ENCODE data around the gene ILK. TPM values are rescaled to one million over a fixed set of nuclear protein-coding genes. Genes with fewer than 3 reads are reported as not detected.

Gene ILK
- total RNA-seq, 4 donors from 2014 or later = 59.8 to 83.8 (median 71.5) TPM

- Histone ChIP-seq H3K9me3 (no peaks in the 10 kb centered on the region), H3K27me3 (no peaks in the 10 kb centered on the region), H3K4me1 (peaks cover 29% of the 10 kb centered on the region), H3K36me3 (peaks cover 15% of the 10 kb centered on the region), H3K27ac (peak overlapping the region; percentile 91), H3K4me3 (peak overlapping the region; percentile 83)
- TF ChIP-seq POLR2AphosphoS5 (IDR thresholded peaks at IDR 0.05) (no peak), POLR2A (IDR thresholded peaks at IDR 0.05) (no peak)
- DNase-seq (ENCODE audit: low spot score in 2 of 2) = no peak
- WGBS = 7% methylated on average over 15 of the region's 15 CpGs
These were observed 14.8 kb downstream of the ILK start for GRCh38 chr11:6618117-6619003.

DNA sequence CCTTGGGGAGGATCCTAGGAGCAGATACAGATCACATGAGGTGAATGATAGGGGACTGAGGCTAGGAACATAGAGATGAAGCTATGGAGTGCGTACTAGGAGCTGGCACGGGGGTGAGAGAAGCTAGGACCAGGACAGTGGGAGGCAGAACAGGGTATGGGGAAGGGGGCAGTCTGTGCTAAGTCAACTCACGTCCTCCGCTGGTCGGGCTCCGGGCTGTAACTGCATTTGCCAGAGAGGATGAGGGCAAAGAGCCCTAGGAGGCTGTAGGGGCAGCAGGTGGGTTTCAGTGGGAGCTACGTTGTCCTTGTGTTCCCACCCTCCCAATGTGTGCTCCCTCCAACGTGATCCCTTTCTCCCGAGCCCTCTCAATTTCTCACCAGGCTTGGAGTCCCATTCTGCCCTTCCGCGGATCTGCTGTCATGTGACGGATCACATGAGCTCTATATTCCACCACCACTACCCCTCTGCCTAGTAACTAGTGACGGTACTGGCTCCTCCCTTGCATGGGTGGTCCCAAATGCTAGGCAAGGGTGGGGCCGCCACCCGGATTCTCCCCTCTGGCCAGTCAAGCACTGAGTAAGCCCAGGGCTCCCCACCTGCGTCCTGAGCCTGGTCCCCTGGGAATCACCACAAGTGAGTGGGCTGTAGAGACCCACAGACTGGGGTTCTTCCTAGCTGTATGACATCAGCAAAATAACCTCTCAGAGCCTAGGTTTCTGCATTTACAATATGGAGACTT, 15.6 kb downstream of the ILK start, which contains the start of gene TPP1:
TPP1 (minus strand) TSS at position 419 of the 742 bp plus-strand sequence; CDS start at position 397, 22 bp downstream.
- 1% methylated on average over 14 of the region's 16 CpGs for WGBS
- Histone ChIP-seq H3K27ac (peak within 1 kb of the TSS; percentile 91), H3K4me1 (peaks cover 28% of the 10 kb centered on the region), H3K27me3 (no peaks in the 10 kb centered on the region), H3K36me3 (peaks cover 24% of the 10 kb centered on the region), H3K9me3 (no peaks in the 10 kb centered on the region), H3K4me3 (peak within 1 kb of the TSS; percentile 83)
- peak; percentile 97 for DNase-seq (ENCODE audit: low spot score in 2 of 2)
- TF ChIP-seq, protein P1, sequence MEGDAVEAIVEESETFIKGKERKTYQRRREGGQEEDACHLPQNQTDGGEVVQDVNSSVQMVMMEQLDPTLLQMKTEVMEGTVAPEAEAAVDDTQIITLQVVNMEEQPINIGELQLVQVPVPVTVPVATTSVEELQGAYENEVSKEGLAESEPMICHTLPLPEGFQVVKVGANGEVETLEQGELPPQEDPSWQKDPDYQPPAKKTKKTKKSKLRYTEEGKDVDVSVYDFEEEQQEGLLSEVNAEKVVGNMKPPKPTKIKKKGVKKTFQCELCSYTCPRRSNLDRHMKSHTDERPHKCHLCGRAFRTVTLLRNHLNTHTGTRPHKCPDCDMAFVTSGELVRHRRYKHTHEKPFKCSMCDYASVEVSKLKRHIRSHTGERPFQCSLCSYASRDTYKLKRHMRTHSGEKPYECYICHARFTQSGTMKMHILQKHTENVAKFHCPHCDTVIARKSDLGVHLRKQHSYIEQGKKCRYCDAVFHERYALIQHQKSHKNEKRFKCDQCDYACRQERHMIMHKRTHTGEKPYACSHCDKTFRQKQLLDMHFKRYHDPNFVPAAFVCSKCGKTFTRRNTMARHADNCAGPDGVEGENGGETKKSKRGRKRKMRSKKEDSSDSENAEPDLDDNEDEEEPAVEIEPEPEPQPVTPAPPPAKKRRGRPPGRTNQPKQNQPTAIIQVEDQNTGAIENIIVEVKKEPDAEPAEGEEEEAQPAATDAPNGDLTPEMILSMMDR (IDR thresholded peaks at IDR 0.05) = no peak
- TF ChIP-seq POLR2AphosphoS5 (IDR thresholded peaks at IDR 0.05) = peak; percentile 42 to 92 (median 60)
- peak in 1 of 2 donors; percentile 52 for TF ChIP-seq POLR2A (IDR thresholded peaks at IDR 0.05)

DNA sequence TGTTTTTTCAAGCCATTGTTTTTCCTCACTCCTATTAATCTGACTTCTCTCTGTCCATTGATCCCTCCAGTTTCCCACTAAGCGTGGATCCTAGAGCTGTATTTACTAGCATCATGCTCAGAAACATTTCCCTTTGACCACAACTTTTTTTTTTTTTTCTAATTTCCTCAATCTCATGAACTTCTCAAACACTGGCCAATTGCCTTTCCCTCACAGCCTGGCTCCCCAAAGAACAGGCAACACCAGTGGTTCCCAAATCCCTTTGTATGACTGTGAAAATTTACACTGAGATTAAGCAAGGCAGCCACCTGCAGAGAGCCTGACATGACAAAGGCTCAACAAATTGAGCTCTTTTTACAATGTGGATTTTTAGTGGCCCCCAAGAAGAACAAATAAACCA, 17.1 kb downstream of the ILK start:
- peaks cover 32% of the 10 kb centered on the region for H3K36me3 ChIP-seq
- no peaks in the 10 kb centered on the region for H3K27me3 ChIP-seq
- DNase-seq (ENCODE audit: low spot score in 2 of 2) = no peak
- no peak overlapping the region for H3K4me3 ChIP-seq
- WGBS = 85% methylated on average over 1 of the region's 1 CpG
- no peak overlapping the region for H3K27ac ChIP-seq
- TF ChIP-seq POLR2A (IDR thresholded peaks at IDR 0.05) (no peak), POLR2AphosphoS5 (IDR thresholded peaks at IDR 0.05) (no peak), EP300 (IDR thresholded peaks at IDR 0.05) (no peak)
- TF ChIP-seq, protein P1 (IDR thresholded peaks at IDR 0.05) = no peak
- peaks cover 28% of the 10 kb centered on the region for H3K4me1 ChIP-seq
- no peaks in the 10 kb centered on the region for H3K9me3 ChIP-seq

DNA sequence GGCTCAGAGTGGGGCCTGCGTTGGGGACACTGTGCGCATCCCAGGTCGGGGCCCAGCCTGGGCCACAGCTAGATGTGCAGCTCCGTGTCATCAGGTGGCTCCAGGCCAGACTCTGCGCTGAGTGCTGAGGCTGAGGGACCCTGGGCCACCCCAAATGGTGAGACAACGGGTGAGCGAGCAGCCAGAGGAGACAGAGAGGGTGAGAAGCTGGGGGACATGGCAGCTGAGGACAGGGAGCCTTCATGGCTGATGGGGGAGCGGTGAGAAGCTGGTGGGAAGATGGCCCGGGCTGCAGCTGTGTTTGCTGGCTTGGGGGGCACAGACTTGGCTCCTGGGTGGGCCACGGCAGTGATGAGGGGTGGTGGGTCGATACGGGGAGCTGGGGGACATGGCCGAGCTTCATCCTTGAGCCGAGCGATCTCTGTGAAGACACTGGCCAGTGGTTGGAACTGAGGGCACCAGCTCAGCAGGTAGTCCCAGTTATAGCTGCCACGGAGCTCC, 18.2 kb downstream of the ILK start:
- TF ChIP-seq POLR2A (IDR thresholded peaks at IDR 0.05) = no peak
- TF ChIP-seq, protein P1 (IDR thresholded peaks at IDR 0.05) = no peak
- TF ChIP-seq POLR2AphosphoS5 (IDR thresholded peaks at IDR 0.05) = no peak
- no peak for TF ChIP-seq EP300 (IDR thresholded peaks at IDR 0.05)
- H3K36me3 ChIP-seq = peaks cover 36% of the 10 kb centered on the region
- no peak overlapping the region for H3K27ac ChIP-seq
- no peak for DNase-seq (ENCODE audit: low spot score in 2 of 2)
- H3K27me3 ChIP-seq = no peaks in the 10 kb centered on the region
- no peak overlapping the region for H3K4me3 ChIP-seq
- H3K9me3 ChIP-seq = no peaks in the 10 kb centered on the region
- peaks cover 28% of the 10 kb centered on the region for H3K4me1 ChIP-seq
- 87% methylated on average over 9 of the region's 16 CpGs for WGBS

DNA sequence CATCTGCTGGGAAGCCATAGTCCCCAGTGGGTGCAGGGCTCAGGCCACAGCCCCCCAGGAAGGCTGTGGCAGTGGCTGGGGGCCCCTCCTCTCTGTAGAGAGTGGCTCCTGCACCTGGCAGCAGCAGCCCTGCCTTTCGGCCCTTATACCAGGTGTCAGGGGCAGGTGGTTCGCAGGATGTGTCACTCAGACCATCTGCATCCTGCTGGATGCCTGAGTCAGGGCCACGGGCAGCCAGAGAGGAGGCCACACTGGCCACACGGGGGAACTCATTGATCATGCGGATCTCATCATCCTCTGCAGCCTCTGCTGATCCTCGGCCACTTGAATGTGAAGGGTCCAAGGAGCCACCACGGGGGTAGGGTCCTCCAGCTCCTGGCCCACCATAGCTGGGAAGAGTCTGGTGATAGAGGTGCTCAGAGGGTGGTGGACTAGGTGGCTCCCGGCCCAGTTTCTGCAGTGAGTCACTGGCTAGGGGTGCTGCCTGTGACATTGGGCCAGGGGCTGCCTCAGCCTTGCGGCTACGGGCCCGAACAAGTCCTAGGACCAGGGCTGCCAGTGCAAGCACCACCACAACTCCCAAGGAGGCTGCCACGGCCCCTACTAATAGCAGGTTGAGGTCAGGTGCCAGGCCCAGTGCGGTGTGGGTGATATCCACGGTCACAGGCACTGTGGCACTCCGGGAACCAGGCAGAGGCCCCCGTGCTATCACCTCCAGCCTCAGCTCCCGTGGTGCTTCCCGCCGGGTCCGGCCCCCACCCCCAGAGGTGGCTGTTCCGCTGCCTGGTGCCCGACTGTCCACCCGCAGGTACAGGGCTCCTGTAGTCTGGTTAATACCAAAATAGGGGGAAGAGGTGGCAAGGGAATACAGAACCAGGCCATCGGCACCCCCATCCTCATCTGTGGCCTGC, 18.9 kb downstream of the ILK start:
- 83% methylated on average over 15 of the region's 24 CpGs for WGBS
- peaks cover 41% of the 10 kb centered on the region for H3K36me3 ChIP-seq
- H3K27ac ChIP-seq = no peak overlapping the region
- DNase-seq (ENCODE audit: low spot score in 2 of 2) = no peak
- H3K4me3 ChIP-seq = no peak overlapping the region
- no peaks in the 10 kb centered on the region for H3K27me3 ChIP-seq
- TF ChIP-seq POLR2AphosphoS5 (IDR thresholded peaks at IDR 0.05) = no peak
- no peak for TF ChIP-seq POLR2A (IDR thresholded peaks at IDR 0.05)
- TF ChIP-seq, protein P1 (IDR thresholded peaks at IDR 0.05) = no peak
- no peak for TF ChIP-seq EP300 (IDR thresholded peaks at IDR 0.05)
- H3K4me1 ChIP-seq = peaks cover 20% of the 10 kb centered on the region
- no peaks in the 10 kb centered on the region for H3K9me3 ChIP-seq

All from suprapubic skin (tissue), 4 donors.